Activated naive CD4-positive, alpha-beta T cell treated with anti-CD3 and anti-CD28 coated beads for 36 hours (primary cell): ENCODE data around the gene KLHDC7A. TPM values are rescaled to one million over a fixed set of nuclear protein-coding genes. Genes with fewer than 3 reads are reported as not detected.
"Not testable (repeated sequence)": the region's sequence is repeated elsewhere in the genome, so short reads cannot be mapped to it uniquely, and the experiment has no call there.

Experiments used
- CTCF ChIA-PET: fragments of 350-600 bp; sonication (Branson Sonifier 250); formaldehyde crosslinking; loops from one replicate; lab custom pipeline; 2021; ENCODE audit warnings: antibody characterized with exemption; lab: Charles Lee
- DNase-seq: peaks from one replicate; pipeline ENCODE4 v3.0.0-alpha.2; 2020
- H3K27ac Mint-ChIP-seq: one replicate; pipeline ENCODE4 v1.8.0; 2021; ENCODE audit warnings: mild to moderate bottlenecking, mixed read lengths
- H3K27me3 Mint-ChIP-seq: one replicate; pipeline ENCODE4 v1.8.0; 2021; ENCODE audit warnings: low read depth, mixed read lengths
- H3K36me3 Mint-ChIP-seq: one replicate; pipeline ENCODE4 v1.8.0; 2021; ENCODE audit warnings: low read depth, mixed read lengths
- H3K4me1 Mint-ChIP-seq: one replicate; pipeline ENCODE4 v1.8.0; 2021; ENCODE audit warnings: low read depth, mixed read lengths
- H3K4me3 Mint-ChIP-seq: one replicate; pipeline ENCODE4 v1.8.0; 2021; ENCODE audit warnings: mild to moderate bottlenecking, moderate library complexity, mixed read lengths
- H3K9me3 Mint-ChIP-seq: one replicate; pipeline ENCODE4 v1.8.0; 2021; ENCODE audit warnings: mixed read lengths
- intact Hi-C: fragments of 100-400 bp; cut with micrococcal nuclease; formaldehyde crosslinking; loops from one replicate; pipeline ENCODE4 v1.15.1; 2023
- total RNA-seq, 2 experiments: library from RNA; stranded (reverse); gene quantifications; one replicate each; pipeline ENCODE4 v1.2.3, GENCODE V29; 2021

The KLHDC7A gene
- total RNA-seq, 2 experiments from 2014 or later, result not detected

DNA sequence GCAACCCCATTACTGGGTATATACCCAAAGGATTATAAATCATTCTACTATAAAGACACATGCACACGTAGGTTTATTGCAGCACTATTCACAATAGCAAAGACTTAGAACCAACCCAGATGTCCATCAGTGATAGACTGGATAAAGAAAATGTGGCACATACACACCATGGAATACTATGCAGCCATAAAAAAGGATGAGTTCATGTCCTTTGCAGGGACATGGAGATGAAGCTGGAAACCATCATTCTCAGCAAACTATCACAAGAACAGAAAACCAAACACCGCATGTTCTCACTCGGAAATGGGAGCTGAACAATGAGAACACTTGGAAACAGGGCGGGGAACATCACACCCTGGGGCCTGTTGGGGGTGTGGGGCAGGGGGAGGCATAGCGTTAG is 18.2 kb upstream of the KLHDC7A start:
- H3K4me3 Mint-ChIP-seq, CTCF ChIA-PET, DNase-seq, H3K27ac Mint-ChIP-seq, H3K4me1 Mint-ChIP-seq, intact Hi-C loops, H3K9me3 Mint-ChIP-seq, H3K36me3 Mint-ChIP-seq: not testable (repeated sequence)
- H3K27me3 Mint-ChIP-seq, result peaks cover 28% of the 10 kb centered on the region

DNA sequence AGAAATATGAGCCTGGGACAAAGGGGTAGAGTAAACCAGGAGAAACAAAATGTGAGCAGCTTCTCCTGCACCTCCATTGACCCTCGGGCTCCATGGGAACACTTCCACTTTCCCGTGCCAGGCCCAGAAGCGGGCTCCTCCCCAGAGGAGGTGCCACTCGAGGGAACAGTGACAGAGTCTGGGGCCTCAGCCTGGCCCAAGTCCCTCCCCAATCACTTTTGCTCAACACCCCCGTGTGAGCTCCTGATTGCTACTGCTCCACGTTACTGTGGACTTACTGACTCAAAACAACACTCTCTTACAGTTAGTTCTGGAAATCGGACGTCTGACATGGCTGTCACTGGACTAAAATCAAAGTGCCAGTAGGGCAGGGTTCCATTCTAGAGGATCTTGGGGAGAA is 17.7 kb upstream of the KLHDC7A start:
- H3K9me3 Mint-ChIP-seq, result no peaks in the 10 kb centered on the region
- DNase-seq, result no peak
- H3K4me3 Mint-ChIP-seq, result no peak overlapping the region
- H3K36me3 Mint-ChIP-seq, result no peaks in the 10 kb centered on the region
- CTCF ChIA-PET, result no interaction called here
- H3K4me1 Mint-ChIP-seq, result no peaks in the 10 kb centered on the region
- H3K27me3 Mint-ChIP-seq, result peaks cover 23% of the 10 kb centered on the region
- intact Hi-C loops, result no loop called here
- H3K27ac Mint-ChIP-seq, result no peak overlapping the region

DNA sequence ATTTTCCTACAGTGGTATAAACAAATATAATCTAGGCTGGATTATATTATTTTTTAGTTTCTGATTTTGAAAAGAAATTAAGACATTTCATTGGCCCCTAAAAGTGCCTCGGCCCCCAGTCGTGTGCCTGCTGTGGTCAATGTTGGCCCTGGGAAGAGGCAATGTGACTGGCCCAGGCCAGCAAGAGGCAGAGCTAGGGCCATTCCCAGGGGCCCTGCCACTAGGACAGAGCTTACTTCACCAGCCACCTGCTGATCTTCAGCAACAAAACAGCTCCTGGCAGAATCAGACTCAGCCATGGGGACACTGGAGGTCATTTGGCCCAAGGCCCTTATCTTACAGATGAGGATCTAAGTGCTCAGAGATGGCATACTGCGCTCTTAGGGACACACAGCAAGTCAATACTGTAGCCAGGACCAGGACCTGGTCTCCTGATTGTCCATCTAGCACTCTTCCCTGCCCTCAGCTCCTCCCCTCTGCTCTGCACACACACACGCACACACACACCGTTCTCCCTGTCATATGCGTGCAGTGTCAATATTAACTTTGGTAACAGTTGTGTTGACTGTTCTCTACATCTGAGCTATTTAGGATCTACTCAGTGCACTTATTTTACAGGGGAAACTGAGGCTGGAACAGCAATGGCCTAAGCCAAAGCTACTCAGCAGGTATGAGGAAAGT is 16.6 kb upstream of the KLHDC7A start:
- Mint-ChIP-seq H3K27me3 (peaks cover 19% of the 10 kb centered on the region), H3K27ac (no peak overlapping the region)

DNA sequence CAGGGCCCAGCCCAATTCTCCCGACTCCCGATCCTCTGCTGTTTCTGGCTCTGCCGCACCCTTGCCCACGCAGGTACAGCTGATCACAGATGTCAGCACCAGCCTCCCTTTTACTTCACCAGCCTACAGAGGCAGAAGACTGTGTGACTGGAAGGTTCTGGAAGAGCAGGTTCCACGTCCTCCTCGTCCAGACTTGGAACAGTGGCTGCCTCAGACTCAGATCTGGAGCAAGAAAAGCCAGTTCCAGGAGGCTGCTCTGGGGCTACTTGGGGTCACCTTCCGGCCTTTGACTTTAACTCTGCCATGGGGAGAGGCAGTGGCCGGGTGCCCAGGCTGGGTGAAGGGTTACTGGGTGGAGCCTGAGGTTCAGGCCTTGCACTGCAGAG is 16.1 kb upstream of the KLHDC7A start:
- no peak overlapping the region for H3K4me3 Mint-ChIP-seq
- CTCF ChIA-PET, result no interaction called here
- H3K27ac Mint-ChIP-seq, result no peak overlapping the region
- H3K36me3 Mint-ChIP-seq, result no peaks in the 10 kb centered on the region
- H3K4me1 Mint-ChIP-seq, result no peaks in the 10 kb centered on the region
- intact Hi-C loops, result no loop called here
- H3K27me3 Mint-ChIP-seq, result peaks cover 13% of the 10 kb centered on the region
- H3K9me3 Mint-ChIP-seq, result no peaks in the 10 kb centered on the region
- DNase-seq, result no peak

More for the DNA sequence above, 16.6 kb upstream of the KLHDC7A start:
- intact Hi-C loops, result no loop called here
- no peaks in the 10 kb centered on the region for H3K9me3 Mint-ChIP-seq
- no peak overlapping the region for H3K4me3 Mint-ChIP-seq
- no peaks in the 10 kb centered on the region for H3K4me1 Mint-ChIP-seq
- no peak for DNase-seq
- H3K36me3 Mint-ChIP-seq, result no peaks in the 10 kb centered on the region
- CTCF ChIA-PET, result no interaction called here

DNA sequence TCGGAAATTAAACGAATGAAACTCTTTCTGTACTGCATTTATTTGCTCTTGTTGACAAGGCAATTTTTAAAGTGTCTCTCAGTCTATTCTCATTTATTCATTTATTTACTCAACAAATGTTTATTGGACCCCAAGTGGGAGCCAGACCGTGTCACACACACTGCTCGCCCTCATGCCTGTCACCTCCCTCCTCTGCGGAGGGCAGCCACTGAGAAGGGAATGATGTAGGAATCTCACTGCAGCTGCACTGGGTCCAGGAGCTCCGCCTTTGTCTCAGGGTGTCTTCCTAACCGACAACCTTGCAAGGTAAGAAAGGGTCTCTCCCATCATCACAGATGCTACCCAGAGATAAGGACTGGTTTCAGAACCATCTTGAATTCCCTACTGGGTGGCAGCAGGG is 14.1 kb upstream of the KLHDC7A start:
- no peak for DNase-seq
- H3K4me1 Mint-ChIP-seq, result no peaks in the 10 kb centered on the region
- H3K4me3 Mint-ChIP-seq, result no peak overlapping the region
- CTCF ChIA-PET, result no interaction called here
- H3K36me3 Mint-ChIP-seq, result no peaks in the 10 kb centered on the region
- no peak overlapping the region for H3K27ac Mint-ChIP-seq
- peaks cover 1% of the 10 kb centered on the region for H3K27me3 Mint-ChIP-seq
- intact Hi-C loops, result no loop called here
- H3K9me3 Mint-ChIP-seq, result no peaks in the 10 kb centered on the region

DNA sequence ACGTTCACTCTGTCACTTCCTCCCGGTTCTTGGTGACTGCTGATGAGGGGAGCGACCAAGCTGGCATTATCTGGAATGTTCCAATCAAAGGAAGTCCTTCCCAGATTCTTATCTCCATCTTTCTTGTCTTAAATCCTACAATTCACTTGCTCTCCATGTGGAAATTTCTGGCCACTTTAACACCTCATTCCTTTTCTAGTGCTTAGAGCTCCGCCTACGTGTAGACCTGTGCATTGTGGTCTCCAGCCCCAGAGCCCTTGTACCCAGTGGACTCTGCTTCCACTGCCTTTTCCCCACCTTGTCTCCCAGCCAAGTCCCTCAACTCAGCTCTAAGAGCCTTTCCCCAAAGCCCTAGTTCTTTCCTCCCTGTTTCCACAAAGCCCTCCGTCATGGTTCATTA is 12.2 kb upstream of the KLHDC7A start:
- Mint-ChIP-seq H3K36me3 (no peaks in the 10 kb centered on the region), H3K4me3 (no peak overlapping the region), H3K27ac (no peak overlapping the region), H3K4me1 (no peaks in the 10 kb centered on the region), H3K27me3 (peaks cover 1% of the 10 kb centered on the region), H3K9me3 (no peaks in the 10 kb centered on the region)
- intact Hi-C loops, result no loop called here
- CTCF ChIA-PET, result no interaction called here
- no peak for DNase-seq

DNA sequence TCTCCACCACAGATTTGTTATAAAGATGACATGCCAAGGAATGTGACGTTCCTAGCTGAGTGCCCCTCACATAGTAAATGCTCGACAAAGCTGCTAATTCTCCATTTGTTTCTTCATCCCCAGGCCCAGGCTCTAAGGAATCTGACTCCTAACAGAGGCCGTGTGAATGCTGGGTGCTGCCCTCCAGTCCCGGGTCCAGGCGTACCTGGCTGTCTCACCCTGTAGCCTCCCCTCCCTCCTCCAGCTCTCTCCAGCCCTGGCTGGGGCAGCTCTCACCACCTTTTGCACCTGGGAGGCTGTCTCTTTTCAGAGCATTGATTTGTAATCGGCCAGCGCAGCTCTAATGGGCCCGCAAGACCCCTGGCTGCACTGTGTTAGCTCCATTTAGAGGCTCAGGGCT is 11.2 kb upstream of the KLHDC7A start:
- H3K27ac Mint-ChIP-seq, result no peak overlapping the region
- CTCF ChIA-PET, result no interaction called here
- no peaks in the 10 kb centered on the region for H3K9me3 Mint-ChIP-seq
- peaks cover 1% of the 10 kb centered on the region for H3K27me3 Mint-ChIP-seq
- intact Hi-C loops, result no loop called here
- H3K4me1 Mint-ChIP-seq, result no peaks in the 10 kb centered on the region
- H3K36me3 Mint-ChIP-seq, result no peaks in the 10 kb centered on the region
- H3K4me3 Mint-ChIP-seq, result no peak overlapping the region
- no peak for DNase-seq

DNA sequence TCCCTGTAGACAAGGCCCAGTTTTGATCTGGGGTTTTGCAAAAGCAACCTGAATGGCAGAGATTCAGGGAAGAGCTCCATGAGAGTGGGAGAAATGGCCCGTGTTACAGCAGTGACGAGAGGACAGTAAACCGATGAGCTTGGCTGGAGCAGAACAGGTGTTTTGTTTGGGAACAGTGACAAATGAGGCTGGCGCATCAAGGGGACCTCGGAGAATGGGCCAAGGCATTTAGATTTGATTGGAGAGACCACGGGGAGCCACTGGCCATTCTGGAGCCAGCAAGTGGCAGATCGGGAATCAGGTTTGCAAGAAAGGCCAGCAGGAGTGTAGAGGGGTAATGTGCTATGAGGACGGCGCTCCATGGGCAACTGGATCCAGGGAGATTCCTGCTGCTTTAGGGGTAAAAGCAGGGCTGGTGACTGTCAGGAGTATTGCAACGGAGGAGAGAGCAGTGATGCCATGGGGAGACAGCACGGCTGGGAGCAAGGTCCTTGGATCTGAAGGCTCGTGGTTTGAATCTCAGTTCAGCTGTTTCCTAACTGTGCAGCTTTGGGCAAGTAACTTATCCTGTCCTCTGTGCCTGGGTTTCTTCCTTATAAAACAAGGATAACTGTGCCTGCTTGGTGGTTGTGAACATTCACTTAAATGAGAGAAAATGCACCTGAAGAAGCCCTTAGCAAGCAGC is 9.9 kb upstream of the KLHDC7A start:
- peaks cover 3% of the 10 kb centered on the region for H3K27me3 Mint-ChIP-seq
- no peak overlapping the region for H3K27ac Mint-ChIP-seq
- no peak overlapping the region for H3K4me3 Mint-ChIP-seq
- no peaks in the 10 kb centered on the region for H3K9me3 Mint-ChIP-seq
- no peaks in the 10 kb centered on the region for H3K36me3 Mint-ChIP-seq
- intact Hi-C loops, result no loop called here
- H3K4me1 Mint-ChIP-seq, result no peaks in the 10 kb centered on the region
- DNase-seq, result no peak
- CTCF ChIA-PET, result no interaction called here

DNA sequence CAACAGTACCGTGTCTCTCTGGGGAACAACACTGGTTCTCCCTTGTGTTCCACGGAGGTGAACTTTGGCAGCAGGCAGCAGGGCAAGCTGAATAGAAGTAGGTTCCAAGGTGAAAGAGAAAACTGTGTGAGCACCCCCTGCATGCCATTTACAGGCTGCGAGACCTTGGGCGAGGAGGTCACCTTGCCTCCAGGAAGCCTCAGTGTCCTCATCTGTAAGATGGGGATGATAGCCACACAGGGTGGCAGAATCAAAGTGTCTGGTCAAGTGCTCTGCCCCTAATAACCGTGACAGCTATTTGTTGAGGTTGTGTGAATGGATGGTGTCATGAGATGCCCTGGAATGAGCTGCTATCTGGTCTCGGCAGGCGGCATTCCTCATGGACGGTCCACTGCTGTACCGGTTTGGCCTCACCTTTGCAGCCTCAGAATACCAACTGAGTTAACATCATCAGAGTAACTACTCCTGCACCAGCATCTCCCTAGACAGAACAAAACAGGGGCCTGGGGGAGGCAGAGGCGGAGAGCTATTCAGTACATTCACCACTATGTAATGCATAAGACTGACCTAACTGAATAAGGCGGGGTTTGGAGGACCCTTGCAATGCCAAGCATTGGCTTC is 7.4 kb upstream of the KLHDC7A start:
- Mint-ChIP-seq H3K27ac (no peak overlapping the region), H3K4me1 (no peaks in the 10 kb centered on the region), H3K27me3 (peaks cover 7% of the 10 kb centered on the region), H3K4me3 (no peak overlapping the region), H3K9me3 (no peaks in the 10 kb centered on the region), H3K36me3 (no peaks in the 10 kb centered on the region)
- intact Hi-C loops, result no loop called here
- CTCF ChIA-PET, result no interaction called here
- no peak for DNase-seq

DNA sequence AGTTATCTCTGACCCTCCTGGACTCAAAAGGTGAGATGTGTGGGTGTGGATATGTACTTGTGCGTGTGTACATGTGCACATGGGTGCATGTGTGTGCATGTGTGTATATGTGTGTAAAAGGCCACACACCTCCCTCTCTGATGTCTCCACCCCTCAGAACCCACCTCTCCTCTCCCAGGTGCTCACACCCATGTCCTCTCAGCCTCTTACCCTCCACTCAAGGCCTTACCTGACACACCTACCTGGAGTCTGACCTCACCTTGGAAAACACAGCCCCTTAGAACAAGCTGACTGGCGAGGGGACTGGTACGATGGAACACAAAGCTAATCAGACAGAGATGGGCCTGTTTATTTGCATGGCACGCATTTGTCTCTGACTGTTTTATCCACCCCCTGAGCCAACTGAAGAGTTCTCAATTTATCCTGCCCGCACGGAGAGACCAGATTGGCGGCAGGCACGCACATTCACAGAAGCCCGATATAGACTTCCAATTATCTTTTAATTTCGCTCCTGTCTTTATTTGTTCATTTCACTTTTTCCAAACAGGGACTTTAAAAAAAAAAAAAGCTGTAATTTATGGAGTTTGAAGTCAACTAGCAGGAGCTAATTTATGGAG is 6.1 kb upstream of the KLHDC7A start:
- Mint-ChIP-seq H3K4me3 (no peak overlapping the region), H3K36me3 (no peaks in the 10 kb centered on the region), H3K27me3 (peaks cover 7% of the 10 kb centered on the region), H3K9me3 (no peaks in the 10 kb centered on the region), H3K4me1 (peaks cover 2% of the 10 kb centered on the region), H3K27ac (no peak overlapping the region)
- intact Hi-C loops, result no loop called here
- DNase-seq, result no peak
- CTCF ChIA-PET, result no interaction called here

DNA sequence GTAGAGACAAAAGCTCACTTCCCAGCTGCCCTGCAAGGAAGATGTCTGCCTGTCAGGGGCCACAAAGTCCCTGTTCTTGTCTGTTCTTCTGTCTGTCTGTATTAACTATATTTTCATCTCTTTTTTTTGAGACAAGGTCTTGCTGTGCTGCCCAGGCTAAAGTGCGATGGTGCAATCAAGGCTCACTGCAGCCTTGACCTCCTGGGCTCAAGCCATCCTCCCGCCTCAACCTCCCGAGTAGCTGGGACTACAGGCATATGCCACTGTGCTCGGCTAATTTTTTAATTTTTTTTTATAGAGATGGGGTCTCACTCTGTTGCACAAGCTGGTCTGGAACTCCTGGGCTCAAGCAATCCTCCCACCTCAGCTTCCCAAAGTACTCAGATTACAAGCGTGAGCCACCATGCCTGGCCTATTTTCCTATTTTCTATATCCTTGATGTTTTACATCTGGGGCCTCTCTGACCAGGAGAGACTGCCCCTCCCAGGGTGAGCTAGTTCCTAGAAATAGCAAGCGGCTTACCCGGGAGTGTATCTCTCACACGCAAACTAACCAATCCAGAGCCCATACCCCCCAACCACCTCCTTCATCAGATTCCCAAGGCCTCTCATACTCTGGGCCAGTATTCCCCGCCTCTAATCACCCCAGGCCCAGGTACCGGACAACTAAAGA is 5.4 kb upstream of the KLHDC7A start:
- no peaks in the 10 kb centered on the region for H3K9me3 Mint-ChIP-seq
- H3K36me3 Mint-ChIP-seq, result no peaks in the 10 kb centered on the region
- DNase-seq, result no peak
- intact Hi-C loops, result no loop called here
- no peak overlapping the region for H3K27ac Mint-ChIP-seq
- peaks cover 2% of the 10 kb centered on the region for H3K4me1 Mint-ChIP-seq
- peaks cover 10% of the 10 kb centered on the region for H3K27me3 Mint-ChIP-seq
- CTCF ChIA-PET, result interaction anchor here (1.1 kb wide), 1 partner anchor 106 kb away, joined by 3 read pairs; no protein-coding TSS in a partner anchor
- no peak overlapping the region for H3K4me3 Mint-ChIP-seq

DNA sequence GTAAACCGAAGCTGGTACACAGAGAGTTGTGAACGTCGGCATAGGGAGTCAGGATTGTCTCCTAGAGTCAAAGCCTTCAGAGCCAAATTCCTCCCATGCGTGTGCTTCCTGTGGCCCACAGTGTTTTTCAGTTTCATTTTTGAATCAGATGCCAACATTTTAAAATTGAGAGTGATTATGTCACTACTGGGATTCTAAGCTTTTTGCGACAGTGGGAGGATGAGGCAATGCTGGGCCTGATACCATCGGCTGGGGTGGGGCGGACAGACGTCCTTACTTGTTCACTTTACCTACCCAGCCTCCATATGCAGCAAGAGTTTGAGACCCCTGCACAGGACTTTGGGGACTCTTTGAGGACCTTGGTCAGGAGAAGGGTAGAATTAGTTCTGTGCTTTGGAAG is 1.3 kb upstream of the KLHDC7A start:
- Mint-ChIP-seq H3K9me3 (no peaks in the 10 kb centered on the region), H3K36me3 (no peaks in the 10 kb centered on the region), H3K27ac (no peak overlapping the region), H3K4me3 (no peak overlapping the region), H3K27me3 (peaks cover 10% of the 10 kb centered on the region), H3K4me1 (peaks cover 2% of the 10 kb centered on the region)
- DNase-seq, result no peak
- intact Hi-C loops, result no loop called here
- CTCF ChIA-PET, result interaction anchor here (1.1 kb wide), 1 partner anchor 11 kb away, joined by 3 read pairs; no protein-coding TSS in a partner anchor
